Osteoblast (primary cell): Measurements from ENCODE around the gene NAT14. TPM values are rescaled to one million over a fixed set of nuclear protein-coding genes. Genes with fewer than 3 reads are reported as not detected.
A peak's percentile ranks its signal among the peaks of the same experiment; 100 is the strongest.

Experiments
- DNase-seq: peaks from one replicate; pipeline ENCODE4 v3.0.0; 2011; ENCODE audit warnings: low spot score, mixed read lengths; ENCODE audit not compliant: insufficient read length; ENCODE audit errors: missing footprints
- H2AFZ ChIP-seq: 2 replicates; pipeline ENCODE4 v1.6.0; 2011; ENCODE audit warnings: mild to moderate bottlenecking, low read length
- H3K27ac ChIP-seq: 2 replicates; pipeline ENCODE4 v1.5.1; 2011; ENCODE audit warnings: mild to moderate bottlenecking, low read depth, low read length, moderate library complexity
- H3K27me3 ChIP-seq: 2 replicates; pipeline ENCODE4 v1.6.0; 2012; ENCODE audit warnings: mild to moderate bottlenecking, control low read depth, inconsistent platforms, low read length, moderate library complexity; ENCODE audit not compliant: insufficient read depth
- H3K36me3 ChIP-seq: 2 replicates; pipeline ENCODE4 v1.5.1; 2011; ENCODE audit warnings: mild to moderate bottlenecking, low read length, control low read depth, moderate library complexity; ENCODE audit not compliant: insufficient read depth
- H3K4me1 ChIP-seq: 2 replicates; pipeline ENCODE4 v1.5.1; 2011; ENCODE audit warnings: mild to moderate bottlenecking, low read length, control low read depth, moderate library complexity; ENCODE audit not compliant: insufficient read depth
- H3K4me2 ChIP-seq: 2 replicates; pipeline ENCODE4 v1.6.0; 2011; ENCODE audit warnings: mild to moderate bottlenecking, low read length; ENCODE audit not compliant: insufficient read depth
- H3K4me3 ChIP-seq: fragments of 200-600 bp; sonication (generic); 3 replicates; pipeline ENCODE4 v1.5.1; 2012; ENCODE audit warnings: mild to moderate bottlenecking, low read length, inconsistent platforms; ENCODE audit not compliant: insufficient read depth
- H3K79me2 ChIP-seq: 2 replicates; pipeline ENCODE4 v1.6.0; 2012; ENCODE audit warnings: mild to moderate bottlenecking, low read length, control low read depth, inconsistent platforms; ENCODE audit not compliant: insufficient read depth
- H3K9me3 ChIP-seq: 2 replicates; pipeline ENCODE4 v1.5.1; 2011; ENCODE audit warnings: low read depth, low read length, control low read depth
- H4K20me1 ChIP-seq: 2 replicates; pipeline ENCODE4 v1.6.0; 2012; ENCODE audit warnings: mild to moderate bottlenecking, low read length, control low read depth; ENCODE audit not compliant: insufficient read depth
- CTCF ChIP-seq: IDR thresholded peaks from 2 replicates; pipeline ENCODE4 v1.5.1; 2011; ENCODE audit warnings: mild to moderate bottlenecking, low read depth, low read length, moderate library complexity; ENCODE audit errors: extremely low read depth
- total RNA-seq: library from RNA; depleted of rRNA; stranded (reverse); fragments of >200 nt; gene quantifications from 2 replicates; pipeline ENCODE4 v1.2.3, GENCODE V29; 2012

The NAT14 gene
- total RNA-seq, 1 donor = 11.2 TPM

GRCh38 chr19:55457683-55458457, 27.1 kb upstream of the NAT14 start:
- peaks cover 35% of the 10 kb centered on the region for H4K20me1 ChIP-seq
- H3K4me1 ChIP-seq = peaks cover 17% of the 10 kb centered on the region
- no peaks in the 10 kb centered on the region for H3K27me3 ChIP-seq
- no peaks in the 10 kb centered on the region for H3K9me3 ChIP-seq
- no peak overlapping the region for H2AFZ ChIP-seq
- H3K4me3 ChIP-seq = no peak overlapping the region
- no peak for DNase-seq
- no peak for TF ChIP-seq CTCF
- no peaks in the 10 kb centered on the region for H3K36me3 ChIP-seq
- H3K79me2 ChIP-seq = peaks cover 11% of the 10 kb centered on the region
- no peak overlapping the region for H3K27ac ChIP-seq
- no peak overlapping the region for H3K4me2 ChIP-seq

GRCh38 chr19:55459551-55459949, 25.4 kb upstream of the NAT14 start:
- Histone ChIP-seq H3K27me3 (no peaks in the 10 kb centered on the region), H3K79me2 (peaks cover 11% of the 10 kb centered on the region), H4K20me1 (peaks cover 19% of the 10 kb centered on the region), H2AFZ (no peak overlapping the region), H3K36me3 (no peaks in the 10 kb centered on the region), H3K4me1 (peaks cover 17% of the 10 kb centered on the region), H3K9me3 (no peaks in the 10 kb centered on the region), H3K27ac (no peak overlapping the region), H3K4me2 (peak overlapping the region; percentile 96), H3K4me3 (peak overlapping the region; percentile 97)
- no peak for DNase-seq
- no peak for TF ChIP-seq CTCF

- DNase-seq = no peak
- Histone ChIP-seq H3K27me3 (no peaks in the 10 kb centered on the region), H3K9me3 (no peaks in the 10 kb centered on the region), H3K4me1 (peaks cover 17% of the 10 kb centered on the region), H2AFZ (no peak overlapping the region), H4K20me1 (peaks cover 16% of the 10 kb centered on the region), H3K79me2 (peaks cover 11% of the 10 kb centered on the region), H3K4me2 (peak overlapping the region; percentile 96), H3K36me3 (no peaks in the 10 kb centered on the region), H3K4me3 (peak overlapping the region; percentile 97), H3K27ac (peak overlapping the region; percentile 51)
- no peak for TF ChIP-seq CTCF
These were observed 24.9 kb upstream of the NAT14 start for GRCh38 chr19:55459950-55460657.

GRCh38 chr19:55460670-55461258, 24.2 kb upstream of the NAT14 start:
- no peaks in the 10 kb centered on the region for H3K9me3 ChIP-seq
- peak overlapping the region; percentile 96 for H3K4me2 ChIP-seq
- H3K27ac ChIP-seq = peak overlapping the region; percentile 90
- H3K4me1 ChIP-seq = peaks cover 17% of the 10 kb centered on the region
- H3K36me3 ChIP-seq = no peaks in the 10 kb centered on the region
- H3K79me2 ChIP-seq = peaks cover 11% of the 10 kb centered on the region
- H3K27me3 ChIP-seq = no peaks in the 10 kb centered on the region
- no peak for TF ChIP-seq CTCF
- peak; percentile 97 for DNase-seq
- H2AFZ ChIP-seq = peak overlapping the region; percentile 81
- H3K4me3 ChIP-seq = peak overlapping the region; percentile 97
- H4K20me1 ChIP-seq = peaks cover 11% of the 10 kb centered on the region
